Sigmoid colon (tissue), 4 donors: Measurements from ENCODE around the gene KLHL10.

Experiments
- CTCF ChIP-seq, 4 experiments: fragments of 450-650 bp in 3 of 4; fragments of 200-600 bp in 1 of 4; IDR thresholded peaks; one replicate each; pipeline ENCODE4 v1.5.1; 2016 to 2019; ENCODE audit warnings: antibody characterized with exemption in 4 of 4, mild to moderate bottlenecking in 3 of 4, moderate library complexity in 2 of 4
- EP300 ChIP-seq, 4 donors: sonication (generic); formaldehyde crosslinking; IDR thresholded peaks; one replicate each; pipeline ENCODE4 v1.6.1; 2017; ENCODE audit warnings: antibody characterized with exemption in 4 of 4
- POLR2A ChIP-seq, 2 donors: fragments of 450-650 bp; IDR thresholded peaks; one replicate each; pipeline ENCODE4 v1.6.1; 2016; ENCODE audit warnings: antibody characterized with exemption in 2 of 2, mild to moderate bottlenecking in 2 of 2, moderate library complexity in 2 of 2
- POLR2AphosphoS5 ChIP-seq, 4 donors: sonication (generic); formaldehyde crosslinking; IDR thresholded peaks; one replicate each; pipeline ENCODE4 v1.6.1; 2017; ENCODE audit warnings: antibody characterized with exemption in 4 of 4

GRCh38 chr17:41868568-41868967 lies 30.9 kb downstream of the KLHL10 start:
- TF ChIP-seq CTCF (IDR thresholded peaks at IDR 0.05) (no peak), POLR2A (IDR thresholded peaks at IDR 0.05) (no peak), EP300 (IDR thresholded peaks at IDR 0.05) (no peak), POLR2AphosphoS5 (IDR thresholded peaks at IDR 0.05) (no peak)
